Transverse colon (tissue), 4 donors: ENCODE data around the gene OTOF. TPM values are rescaled to one million over a fixed set of nuclear protein-coding genes. Genes with fewer than 3 reads are reported as not detected.

Source experiments
- DNase-seq: peaks from one replicate; pipeline ENCODE4 v3.0.0-alpha.2; 2019
- H3K27ac ChIP-seq, 4 donors: fragments of 200-600 bp; sonication (generic); 2 replicates each; pipeline ENCODE4 v1.5.1; 2016 to 2018; ENCODE audit warnings: inconsistent platforms in 4 of 4
- H3K27me3 ChIP-seq: fragments of 200-600 bp; sonication (generic); 2 replicates; pipeline ENCODE4 v1.5.1; 2017; ENCODE audit warnings: inconsistent platforms
- H3K36me3 ChIP-seq, 4 donors: fragments of 200-600 bp; sonication (generic); 2 replicates each; pipeline ENCODE4 v1.5.1; 2017 to 2019; ENCODE audit warnings: inconsistent platforms in 4 of 4
- H3K4me1 ChIP-seq, 4 donors: fragments of 200-600 bp; sonication (generic); 2 replicates each; pipeline ENCODE4 v1.5.1; 2017 to 2020; ENCODE audit warnings: inconsistent platforms in 4 of 4
- H3K4me3 ChIP-seq, 4 donors: fragments of 200-600 bp; sonication (generic); 1 replicate in 1 of 4; 2 replicates in 3 of 4; pipeline versions ENCODE4 v1.5.1 to v1.6.1; 2017 to 2019; ENCODE audit warnings: inconsistent platforms in 4 of 4
- H3K9me3 ChIP-seq, 2 donors: fragments of 200-600 bp; sonication (generic); 2 replicates each; pipeline ENCODE4 v1.5.1; 2017 to 2019; ENCODE audit warnings: inconsistent platforms in 2 of 2
- CTCF ChIP-seq, 5 experiments: fragments of 200-600 bp in 3 of 5; fragments of 450-650 bp in 2 of 5; sonication (generic) in 3 of 5; IDR thresholded peaks; 1 replicate in 2 of 5; 2 replicates in 3 of 5; pipeline ENCODE4 v1.5.1; 2016 to 2017; ENCODE audit warnings: antibody characterized with exemption in 5 of 5, inconsistent platforms in 3 of 5, mild to moderate bottlenecking in 2 of 5, moderate library complexity in 1 of 5
- EP300 ChIP-seq: sonication (generic); formaldehyde crosslinking; IDR thresholded peaks from one replicate; pipeline ENCODE4 v1.6.1; 2017; ENCODE audit warnings: antibody characterized with exemption, low read depth
- POLR2A ChIP-seq: fragments of 450-650 bp; IDR thresholded peaks from one replicate; pipeline ENCODE4 v1.6.1; 2016; ENCODE audit warnings: antibody characterized with exemption, mild to moderate bottlenecking, moderate library complexity
- POLR2AphosphoS5 ChIP-seq, 3 donors: sonication (generic); formaldehyde crosslinking; IDR thresholded peaks; one replicate each; pipeline ENCODE4 v1.6.1; 2016; ENCODE audit warnings: antibody characterized with exemption in 3 of 3
- WGBS, 2 donors: methylation state at CpG; one replicate each; pipeline ENCODE4 v1.1.5; 2018; ENCODE audit warnings: low coverage in 1 of 2; 5-methylcytosine and 5-hydroxymethylcytosine counted together
- in situ Hi-C, 4 donors: fragments of 200-750 bp; cut with MboI; loops; one replicate each; pipeline versions ENCODE4 v1.15.0 to v1.15.1; 2017; ENCODE audit warnings: low sequenced_read_pairs in 3 of 4, low pct_ligation_motif_present in 1 of 4, low pct_unique_long_range_greater_than_20kb in 1 of 4
- intact Hi-C: fragments of 100-400 bp; cut with DNase I; formaldehyde crosslinking; loops from one replicate; pipeline ENCODE4 v1.15.1; 2023; ENCODE audit warnings: low total_unique reads
- total RNA-seq, 4 donors: library from RNA; depleted of rRNA; stranded (reverse); fragments of >200 nt; gene quantifications; one replicate each; pipeline ENCODE4 v1.1.0, GENCODE V29; 2016

The OTOF gene
- total RNA-seq, 4 donors from 2014 or later = 0.37 TPM; not detected in 3

DNA sequence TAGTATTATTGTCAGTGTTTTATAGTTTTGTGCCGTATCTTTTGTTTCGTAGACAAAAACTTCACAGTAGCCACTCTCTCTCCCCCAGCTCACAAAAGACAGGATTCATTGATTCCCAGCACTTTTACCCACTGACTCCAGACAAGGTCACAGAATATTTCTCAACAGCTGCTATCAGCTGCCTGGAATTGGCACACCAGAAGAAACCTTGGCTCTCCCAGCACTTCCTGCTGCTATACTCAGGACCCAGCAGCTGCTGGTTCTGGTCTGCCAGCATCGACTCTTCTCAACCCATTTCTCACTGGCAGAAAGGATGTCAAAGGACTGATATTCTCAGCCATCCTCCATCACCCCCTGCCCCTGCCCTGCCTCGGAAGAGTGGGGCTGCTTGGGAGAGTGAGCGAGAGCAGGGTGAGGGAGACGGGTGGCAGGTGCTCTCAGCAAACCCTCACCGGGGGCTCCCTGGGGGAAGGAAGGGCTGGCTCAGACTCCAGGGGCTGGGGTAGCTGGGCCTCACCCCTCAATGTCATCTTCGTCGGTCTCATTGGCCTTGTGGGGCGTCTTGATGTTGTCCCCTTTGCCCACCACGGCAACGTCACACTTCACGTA lies 6.1 kb upstream of the OTOF start:
- in situ Hi-C loops = no loop called here
- no peaks in the 10 kb centered on the region for H3K27me3 ChIP-seq
- no peaks in the 10 kb centered on the region for H3K36me3 ChIP-seq
- 86 to 90% methylated on average over 2 to 13 of the region's 13 CpGs for WGBS, 2 donors
- H3K9me3 ChIP-seq = no peaks in the 10 kb centered on the region
- TF ChIP-seq EP300 = no peak
- TF ChIP-seq POLR2AphosphoS5 (IDR thresholded peaks at IDR 0.05) = no peak
- TF ChIP-seq CTCF (IDR thresholded peaks at IDR 0.05) = no peak
- no peak for TF ChIP-seq POLR2A
- DNase-seq = no peak
- no peaks in the 10 kb centered on the region for H3K4me1 ChIP-seq
- H3K27ac ChIP-seq = no peak overlapping the region
- no peak overlapping the region for H3K4me3 ChIP-seq
- intact Hi-C loops = no loop called here

DNA sequence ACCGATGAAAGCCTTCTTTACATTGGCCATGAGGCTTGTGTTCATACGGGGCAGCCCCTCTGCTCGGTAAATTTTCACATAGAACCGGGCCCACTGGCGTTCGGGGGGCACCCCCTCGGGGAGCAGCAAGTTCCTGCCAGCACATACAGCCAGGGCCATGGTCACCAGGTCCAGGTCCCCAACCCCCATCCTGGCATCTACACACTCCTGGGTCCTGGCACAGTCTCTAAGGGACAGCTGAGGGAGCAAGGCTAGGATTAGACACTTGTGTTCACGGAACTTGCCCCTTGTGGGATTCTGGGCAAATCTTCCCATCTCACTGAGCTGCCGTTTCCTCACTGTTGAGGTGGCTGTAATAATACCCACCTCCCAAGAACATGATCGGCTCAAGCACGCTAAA lies 5.6 kb upstream of the OTOF start:
- no peak overlapping the region for H3K27ac ChIP-seq
- TF ChIP-seq EP300 (no peak), CTCF (IDR thresholded peaks at IDR 0.05) (no peak), POLR2AphosphoS5 (IDR thresholded peaks at IDR 0.05) (no peak), POLR2A (no peak)
- no peaks in the 10 kb centered on the region for H3K27me3 ChIP-seq
- no peaks in the 10 kb centered on the region for H3K36me3 ChIP-seq
- 81 to 100% methylated on average over 1 to 6 of the region's 11 CpGs for WGBS, 2 donors
- DNase-seq = no peak
- in situ Hi-C loops (no loop called here), intact Hi-C loops (no loop called here)
- H3K9me3 ChIP-seq = no peaks in the 10 kb centered on the region
- H3K4me1 ChIP-seq = no peaks in the 10 kb centered on the region
- H3K4me3 ChIP-seq = no peak overlapping the region

DNA sequence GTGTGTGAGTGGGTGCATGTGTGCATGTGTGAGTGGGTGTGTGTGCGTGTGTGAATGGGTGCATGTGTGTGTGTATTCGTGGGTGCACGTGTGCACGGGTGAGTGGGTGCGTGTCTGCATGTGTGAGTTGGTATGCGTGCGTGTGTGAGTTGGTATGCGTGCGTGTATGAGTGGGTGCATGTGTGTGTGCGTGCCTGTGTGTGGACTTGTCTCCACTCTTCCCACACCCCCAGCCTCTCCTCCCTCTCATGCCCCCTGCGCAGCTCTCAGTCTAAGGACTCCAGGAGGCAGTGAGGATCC lies 5.1 kb upstream of the OTOF start:
- no peak for DNase-seq
- intact Hi-C loops = no loop called here
- 92 to 98% methylated on average over 8 to 11 of the region's 11 CpGs for WGBS, 2 donors
- no peaks in the 10 kb centered on the region for H3K4me1 ChIP-seq
- no peaks in the 10 kb centered on the region for H3K9me3 ChIP-seq
- H3K4me3 ChIP-seq = no peak overlapping the region
- TF ChIP-seq POLR2AphosphoS5 (IDR thresholded peaks at IDR 0.05) (no peak), CTCF (IDR thresholded peaks at IDR 0.05) (no peak), POLR2A (no peak), EP300 (no peak)
- no peak overlapping the region for H3K27ac ChIP-seq
- H3K27me3 ChIP-seq = no peaks in the 10 kb centered on the region
- in situ Hi-C loops = no loop called here
- H3K36me3 ChIP-seq = no peaks in the 10 kb centered on the region

DNA sequence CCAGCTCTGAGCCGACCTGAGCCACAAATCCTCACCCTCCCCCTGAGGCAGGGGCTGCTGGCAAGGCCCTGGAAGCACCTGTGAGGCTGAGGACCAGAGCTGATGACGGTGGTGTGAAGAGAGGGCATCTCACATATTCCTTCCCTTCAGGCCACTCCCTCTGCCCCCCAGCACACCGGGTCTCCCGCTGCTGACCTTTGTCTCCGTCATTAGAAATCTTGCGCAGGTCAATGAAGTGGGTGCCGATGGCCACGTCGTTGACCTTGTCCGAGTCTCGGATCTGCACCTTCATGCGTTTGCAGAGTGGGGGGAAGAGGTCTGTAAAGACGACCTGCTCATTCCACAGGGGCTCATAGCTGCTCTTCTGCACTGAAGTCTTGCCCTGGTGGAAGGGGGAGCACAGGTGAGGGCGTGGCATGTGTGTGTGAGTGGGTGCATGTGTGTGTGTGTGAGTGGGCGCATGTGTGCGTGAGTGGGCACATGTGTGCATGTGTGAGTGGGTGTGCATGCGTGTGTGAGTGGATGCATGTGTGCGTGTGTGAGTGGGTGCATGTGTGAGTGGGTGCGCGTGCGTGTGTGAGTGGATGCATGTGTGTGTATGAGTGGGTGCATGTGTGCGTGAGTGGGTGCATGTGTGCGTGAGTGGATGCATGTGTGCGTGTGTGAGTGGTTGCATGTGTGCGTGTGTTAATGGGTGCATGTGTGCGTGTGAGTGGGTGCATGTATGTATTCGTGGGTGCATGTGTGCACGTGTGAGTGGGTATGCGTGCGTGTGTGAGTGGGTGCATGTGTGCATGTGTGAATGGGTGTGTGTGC lies 4.5 kb upstream of the OTOF start:
- TF ChIP-seq EP300 = no peak
- no peak for TF ChIP-seq POLR2A
- no peak for TF ChIP-seq CTCF (IDR thresholded peaks at IDR 0.05)
- no peak for TF ChIP-seq POLR2AphosphoS5 (IDR thresholded peaks at IDR 0.05)
- WGBS, 2 donors = 82 to 89% methylated on average over 6 to 30 of the region's 30 CpGs
- in situ Hi-C loops (no loop called here), intact Hi-C loops (no loop called here)
- Histone ChIP-seq H3K27me3 (no peaks in the 10 kb centered on the region), H3K36me3 (no peaks in the 10 kb centered on the region), H3K4me3 (no peak overlapping the region), H3K27ac (no peak overlapping the region), H3K4me1 (no peaks in the 10 kb centered on the region), H3K9me3 (no peaks in the 10 kb centered on the region)
- DNase-seq = no peak
